HuH-7 (cell line): ENCODE data around the gene DOK4.
"Not testable (repeated sequence)": the region's sequence is repeated elsewhere in the genome, so short reads cannot be mapped to it uniquely, and the experiment has no call there.

Experiments
- DNase-seq: peaks from one replicate; pipeline ENCODE4 v3.0.0; 2011; ENCODE audit warnings: low spot score

DOK4 gene

GRCh38 chr16:57445510-57445909, 40.8 kb downstream of the DOK4 start:
- DNase-seq: no peak

GRCh38 chr16:57444711-57445110, 41.6 kb downstream of the DOK4 start:
- DNase-seq: no peak

- not testable (repeated sequence) for DNase-seq
Observed at GRCh38 chr16:57440551-57440950, 45.7 kb downstream of the DOK4 start.

DNA sequence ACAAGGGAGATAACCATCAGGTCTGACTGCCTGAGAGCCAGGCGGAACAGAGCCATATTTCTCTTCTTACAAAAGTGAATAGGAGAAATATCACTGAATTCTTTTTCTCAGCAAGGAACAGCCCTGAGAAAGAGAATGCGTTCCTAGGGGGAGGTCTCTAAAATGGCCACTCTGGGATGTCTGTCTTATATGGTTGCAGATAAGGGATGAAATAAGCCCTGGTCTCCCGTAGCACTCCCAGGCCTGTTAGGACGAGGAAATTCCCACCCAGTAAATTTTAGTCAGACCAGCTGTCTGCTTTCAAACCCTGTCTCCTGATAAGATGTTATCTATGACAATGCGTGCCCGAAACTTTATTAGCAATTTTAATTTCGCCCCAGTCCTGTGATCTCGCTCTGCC, 46.3 kb downstream of the DOK4 start:
- DNase-seq: not testable (repeated sequence)

DNA sequence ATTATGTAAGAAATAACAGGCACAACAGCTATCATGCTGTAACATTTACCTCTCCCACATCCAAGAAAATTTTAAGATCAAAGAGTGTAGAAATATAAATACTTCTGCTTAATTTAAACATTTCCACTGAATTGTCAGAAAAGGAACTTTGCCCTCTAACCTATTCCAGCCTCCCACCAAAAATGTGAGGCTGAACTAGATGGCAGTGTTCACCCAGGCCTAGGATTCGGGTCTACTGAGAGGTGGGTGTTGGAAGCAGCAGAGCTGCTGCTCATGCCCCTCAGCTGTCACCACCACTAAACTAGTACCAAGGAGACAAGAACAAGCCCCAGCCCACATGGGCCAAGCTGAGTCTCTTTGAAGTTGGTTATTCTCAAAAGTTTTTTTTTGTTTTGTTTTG, 50.5 kb downstream of the DOK4 start:
- no peak for DNase-seq

- no peak for DNase-seq
Observed at GRCh38 chr16:57434003-57434402, 52.3 kb downstream of the DOK4 start.

DNA sequence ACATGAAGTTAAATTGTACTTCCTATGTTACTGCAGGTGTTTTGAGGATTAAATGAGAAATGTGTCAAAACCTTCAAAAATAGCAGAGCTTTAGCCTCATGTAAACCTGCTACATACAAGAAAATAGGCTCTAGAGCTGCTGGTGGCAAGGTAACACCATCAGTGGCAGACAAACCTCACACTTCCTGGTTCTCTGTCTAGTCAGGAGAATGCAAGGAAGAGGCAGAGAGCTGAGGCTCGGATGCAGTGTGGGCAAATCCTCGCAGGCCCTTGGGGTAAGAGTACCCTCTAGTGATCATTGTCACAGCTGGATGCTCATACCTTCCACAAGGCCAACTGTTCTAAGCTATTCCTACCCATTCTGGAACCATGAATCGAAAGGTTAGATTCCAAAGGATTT, 53.3 kb downstream of the DOK4 start:
- DNase-seq: no peak

GRCh38 chr16:57432505-57432904, 53.8 kb downstream of the DOK4 start:
- DNase-seq: no peak

- no peak for DNase-seq
Observed at GRCh38 chr16:57430955-57431354, 55.3 kb downstream of the DOK4 start.

DNA sequence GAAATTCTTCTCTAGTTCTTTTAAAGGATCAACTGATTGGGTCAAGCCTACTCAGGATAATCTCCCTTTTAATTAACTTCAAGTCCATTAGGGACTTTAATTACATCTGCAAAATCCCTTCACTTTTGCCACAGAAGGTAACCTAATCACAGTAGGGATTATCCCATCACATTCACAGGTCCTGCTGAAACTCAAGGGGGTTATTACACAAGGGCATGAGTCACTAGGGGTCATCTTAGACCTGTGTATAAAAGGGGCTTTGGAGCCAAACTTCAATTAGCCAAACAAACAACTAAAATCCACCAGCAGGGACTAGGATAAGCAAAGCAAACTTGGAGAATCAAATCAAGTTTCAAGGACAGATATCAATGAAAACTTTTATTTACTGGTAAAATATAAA, 58.5 kb downstream of the DOK4 start:
- no peak for DNase-seq

GRCh38 chr16:57427307-57427706, 59.0 kb downstream of the DOK4 start:
- no peak for DNase-seq

GRCh38 chr16:57426356-57426755, 59.9 kb downstream of the DOK4 start:
- no peak for DNase-seq

GRCh38 chr16:57424583-57424982, 61.7 kb downstream of the DOK4 start:
- no peak for DNase-seq

- no peak for DNase-seq
Observed at GRCh38 chr16:57423152-57423551, 63.1 kb downstream of the DOK4 start.

DNA sequence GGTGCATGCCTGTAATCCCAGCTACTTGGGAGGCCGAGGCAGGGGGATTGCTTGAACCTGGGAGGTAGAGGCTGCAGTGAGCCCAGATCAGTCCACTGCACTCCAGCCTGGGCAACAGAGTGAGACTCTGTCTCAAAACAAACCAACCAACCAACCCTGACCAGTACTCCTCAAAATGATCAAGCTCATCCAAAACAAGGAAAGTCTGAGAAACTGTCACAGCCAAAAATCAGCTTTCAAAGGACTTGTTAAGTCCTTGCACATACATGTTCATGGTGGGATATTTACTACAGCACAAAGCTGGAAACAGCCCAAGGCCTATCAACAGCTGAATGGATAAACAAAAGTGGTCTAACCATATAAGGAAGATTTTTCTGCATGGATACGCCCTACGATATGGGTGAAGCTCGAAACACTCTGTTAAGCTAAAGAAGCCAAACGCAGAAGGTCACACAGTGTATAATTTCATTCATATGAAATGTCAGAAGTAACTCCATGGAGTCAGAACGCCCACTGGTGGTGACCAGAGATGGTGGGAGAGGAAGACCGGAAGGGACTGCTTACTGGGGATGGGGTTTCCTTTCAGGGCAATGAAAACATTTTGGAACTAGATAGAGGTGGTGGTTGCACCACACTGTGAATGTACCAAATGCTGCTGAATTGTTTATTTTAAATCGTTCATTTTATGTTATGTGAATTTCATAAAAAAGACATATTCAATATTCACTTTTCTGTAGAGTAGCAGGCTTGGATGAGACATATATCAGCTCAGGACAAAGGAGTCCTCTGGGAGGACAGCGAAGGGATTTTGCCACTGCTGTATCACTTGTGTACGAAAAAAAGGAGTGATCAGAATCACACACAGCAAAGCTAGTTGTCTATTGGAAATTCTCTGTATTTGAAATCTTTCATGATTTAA, 64.0 kb downstream of the DOK4 start:
- DNase-seq: peak; percentile 52
